Kidney (tissue), 14 donors: ENCODE results near the gene CIAO2B. TPM values are rescaled to one million over a fixed set of nuclear protein-coding genes. Genes with fewer than 3 reads are reported as not detected.
A peak's percentile ranks its signal among the peaks of the same experiment; 100 is the strongest.

Experiments
- DNase-seq, 5 donors: peaks; one replicate each; pipeline ENCODE4 v3.0.0-alpha.2; 2013 to 2020
- FAIRE-seq: peaks from 2 replicates; lab custom pipeline; 2012; peaks lifted over from hg19 to GRCh38; lab: Jason Lieb, UNC
- H3K27ac ChIP-seq, 2 donors: one replicate each; pipeline ENCODE4 v1.7.0; 2013; ENCODE audit warnings: low read depth in 2 of 2, low read length in 2 of 2, inconsistent platforms in 1 of 2
- H3K27me3 ChIP-seq: one replicate; pipeline ENCODE4 v1.7.1; 2013; ENCODE audit warnings: low read length, inconsistent platforms; ENCODE audit not compliant: control insufficient read depth, insufficient read depth
- H3K36me3 ChIP-seq, 3 donors: one replicate each; pipeline versions ENCODE4 v1.7.0 to v1.7.1; 2013; ENCODE audit warnings: low read length in 3 of 3, control low read depth in 1 of 3, inconsistent platforms in 1 of 3; ENCODE audit not compliant: insufficient read depth in 3 of 3, control insufficient read depth in 2 of 3
- H3K4me1 ChIP-seq, 3 donors: one replicate each; pipeline versions ENCODE4 v1.7.0 to v1.7.1; 2013; ENCODE audit warnings: low read length in 3 of 3, inconsistent platforms in 1 of 3, low read depth in 1 of 3; ENCODE audit not compliant: control insufficient read depth in 2 of 3, insufficient read depth in 2 of 3
- H3K4me3 ChIP-seq, 3 donors: one replicate each; pipeline versions ENCODE4 v1.7.0 to v1.8.1; 2013; ENCODE audit warnings: low read length in 3 of 3, control low read depth in 1 of 3, inconsistent platforms in 1 of 3
- H3K9ac ChIP-seq, 3 donors: one replicate each; pipeline versions ENCODE4 v1.7.0 to v1.7.1; 2013; ENCODE audit warnings: low read length in 3 of 3, control low read depth in 1 of 3, inconsistent platforms in 1 of 3
- H3K9me3 ChIP-seq, 3 donors: one replicate each; pipeline versions ENCODE4 v1.7.0 to v1.7.1; 2013; ENCODE audit warnings: low read length in 3 of 3, control low read depth in 1 of 3, inconsistent platforms in 1 of 3; ENCODE audit not compliant: control insufficient read depth in 2 of 3, insufficient read depth in 1 of 3
- CTCF ChIP-seq: IDR thresholded peaks from 3 replicates; pipeline ENCODE4 v1.5.1; 2012; ENCODE audit warnings: mild to moderate bottlenecking, moderate library complexity, borderline replicate concordance; ENCODE audit not compliant: insufficient read depth; ENCODE audit errors: extremely low read depth
- intact Hi-C: fragments of 100-400 bp; cut with DNase I; formaldehyde crosslinking; loops from one replicate; pipeline ENCODE4 v1.11.1; 2022
- polyA plus RNA-seq: library from polyadenylated mRNA; stranded (reverse); fragments of 350-450 nt; fragmentation: Illumina TruSeq; extraction: RNeasy Lipid Tissue Mini Kit (QIAGEN cat#74804); gene quantifications from one replicate; pipeline ENCODE4 v1.2.3, GENCODE V29; 2014; ENCODE audit warnings: low read depth, low replicate concordance; ENCODE audit not compliant: insufficient read depth
- total RNA-seq: library from RNA; stranded (reverse); fragmentation: NEBNext Ultra II Directional; extraction: Animal tissue kit (Norgen Biotek cat#: 25700); gene quantifications from one replicate; pipeline ENCODE4 v1.2.1, GENCODE V29; 2021
- donor health status: control.
- donor health status: control.
- donor health status: control.
- donor health status: control.
- donor health status: control.
- donor health status: DM: yes; HTN: yes; CAD: no.
- donor health status: Normal renal cell carcinoma (clear cell type).

CIAO2B gene
- total and polyA plus RNA-seq, 2 donors from 2014 or later: 71.2 to 284 TPM

GRCh38 chr16:66891360-66891759, 42.8 kb downstream of the CIAO2B start:
- DNase-seq: peak in 1 of 5 donors; percentile 6
- no peak overlapping the region for H3K27ac ChIP-seq
- H3K4me1 ChIP-seq: peaks cover 0 to 17% (median 11%) of the 10 kb centered on the region in 3 donors
- H3K9me3 ChIP-seq: no peaks in the 10 kb centered on the region
- TF ChIP-seq CTCF: no peak
- no peak for FAIRE-seq
- H3K36me3 ChIP-seq: peaks cover 0 to 5% (median 0%) of the 10 kb centered on the region in 3 donors
- intact Hi-C loops: no loop called here
- no peaks in the 10 kb centered on the region for H3K27me3 ChIP-seq
- H3K4me3 ChIP-seq: no peak overlapping the region
- H3K9ac ChIP-seq: no peak overlapping the region

GRCh38 chr16:66890799-66891198, 43.4 kb downstream of the CIAO2B start:
- H3K4me3 ChIP-seq: no peak overlapping the region
- no peak for TF ChIP-seq CTCF
- intact Hi-C loops: no loop called here
- peaks cover 0 to 5% (median 0%) of the 10 kb centered on the region in 3 donors for H3K36me3 ChIP-seq
- peak in 1 of 5 donors; percentile 18 for DNase-seq
- FAIRE-seq: no peak
- no peaks in the 10 kb centered on the region for H3K27me3 ChIP-seq
- H3K27ac ChIP-seq: peak overlapping the region in 1 of 2 donors; percentile 51
- peaks cover 0 to 12% (median 11%) of the 10 kb centered on the region in 3 donors for H3K4me1 ChIP-seq
- no peak overlapping the region for H3K9ac ChIP-seq
- H3K9me3 ChIP-seq: no peaks in the 10 kb centered on the region

- Histone ChIP-seq H3K36me3 (peaks cover 3 to 15% (median 10%) of the 10 kb centered on the region in 3 donors), H3K27ac (no peak overlapping the region), H3K4me3 (no peak overlapping the region), H3K9me3 (no peaks in the 10 kb centered on the region), H3K9ac (no peak overlapping the region), H3K4me1 (peaks cover 0 to 17% (median 15%) of the 10 kb centered on the region in 3 donors), H3K27me3 (no peaks in the 10 kb centered on the region)
- FAIRE-seq (no peak), DNase-seq (peak in 1 of 5 donors; percentile 2)
- intact Hi-C loops: no loop called here
- no peak for TF ChIP-seq CTCF
Observed at GRCh38 chr16:66889622-66890021, 44.6 kb downstream of the CIAO2B start.
